Esophagus mucosa (tissue), 1 donor: ENCODE measurements around the gene ASTN2. TPM values are rescaled to one million over a fixed set of nuclear protein-coding genes. Genes with fewer than 3 reads are reported as not detected.

ENCODE experiments used
- ATAC-seq: fragments of 200-7000 bp; cut with Tn5 transposase; one replicate; pipeline ENCODE4 v1.9.1; 2020
- total RNA-seq: library from RNA; stranded (reverse); gene quantifications from one replicate; pipeline ENCODE4 v1.2.4, GENCODE V29; 2023
- donor health status: DM: yes; HTN: yes; CAD: no.

Gene ASTN2, protein sequence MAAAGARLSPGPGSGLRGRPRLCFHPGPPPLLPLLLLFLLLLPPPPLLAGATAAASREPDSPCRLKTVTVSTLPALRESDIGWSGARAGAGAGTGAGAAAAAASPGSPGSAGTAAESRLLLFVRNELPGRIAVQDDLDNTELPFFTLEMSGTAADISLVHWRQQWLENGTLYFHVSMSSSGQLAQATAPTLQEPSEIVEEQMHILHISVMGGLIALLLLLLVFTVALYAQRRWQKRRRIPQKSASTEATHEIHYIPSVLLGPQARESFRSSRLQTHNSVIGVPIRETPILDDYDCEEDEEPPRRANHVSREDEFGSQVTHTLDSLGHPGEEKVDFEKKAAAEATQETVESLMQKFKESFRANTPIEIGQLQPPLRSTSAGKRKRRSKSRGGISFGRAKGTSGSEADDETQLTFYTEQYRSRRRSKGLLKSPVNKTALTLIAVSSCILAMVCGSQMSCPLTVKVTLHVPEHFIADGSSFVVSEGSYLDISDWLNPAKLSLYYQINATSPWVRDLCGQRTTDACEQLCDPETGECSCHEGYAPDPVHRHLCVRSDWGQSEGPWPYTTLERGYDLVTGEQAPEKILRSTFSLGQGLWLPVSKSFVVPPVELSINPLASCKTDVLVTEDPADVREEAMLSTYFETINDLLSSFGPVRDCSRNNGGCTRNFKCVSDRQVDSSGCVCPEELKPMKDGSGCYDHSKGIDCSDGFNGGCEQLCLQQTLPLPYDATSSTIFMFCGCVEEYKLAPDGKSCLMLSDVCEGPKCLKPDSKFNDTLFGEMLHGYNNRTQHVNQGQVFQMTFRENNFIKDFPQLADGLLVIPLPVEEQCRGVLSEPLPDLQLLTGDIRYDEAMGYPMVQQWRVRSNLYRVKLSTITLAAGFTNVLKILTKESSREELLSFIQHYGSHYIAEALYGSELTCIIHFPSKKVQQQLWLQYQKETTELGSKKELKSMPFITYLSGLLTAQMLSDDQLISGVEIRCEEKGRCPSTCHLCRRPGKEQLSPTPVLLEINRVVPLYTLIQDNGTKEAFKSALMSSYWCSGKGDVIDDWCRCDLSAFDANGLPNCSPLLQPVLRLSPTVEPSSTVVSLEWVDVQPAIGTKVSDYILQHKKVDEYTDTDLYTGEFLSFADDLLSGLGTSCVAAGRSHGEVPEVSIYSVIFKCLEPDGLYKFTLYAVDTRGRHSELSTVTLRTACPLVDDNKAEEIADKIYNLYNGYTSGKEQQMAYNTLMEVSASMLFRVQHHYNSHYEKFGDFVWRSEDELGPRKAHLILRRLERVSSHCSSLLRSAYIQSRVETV (N-terminal part only)
- 1.00 TPM for total RNA-seq

DNA sequence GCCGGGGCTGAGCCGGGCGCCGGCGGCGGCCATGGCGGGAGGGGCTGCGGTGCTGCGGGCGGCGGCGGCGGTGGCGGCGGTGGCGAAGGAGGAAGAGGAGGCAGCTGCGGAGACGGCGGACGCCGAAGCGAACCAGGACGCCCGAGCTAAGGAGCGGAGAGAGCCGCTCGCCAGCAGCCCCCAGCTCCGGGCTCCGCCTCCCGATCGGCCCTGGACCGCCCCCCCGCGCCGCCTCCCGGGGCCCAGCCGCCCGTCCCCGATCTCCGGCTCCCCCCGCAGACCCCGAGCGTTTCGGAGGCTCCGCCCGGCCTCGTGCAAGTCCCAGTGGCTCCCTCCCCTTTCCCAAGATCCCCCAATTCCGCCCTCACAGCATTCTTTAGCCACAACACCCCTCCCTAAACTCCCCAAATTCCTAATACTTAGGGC, at the start of gene ASTN2:
Gene ASTN2 (minus strand): TSS at position 152 of the 426 bp plus-strand sequence. CDS start 119 bp downstream, at position 33.
- no peak for ATAC-seq

GRCh38 chr9:117462861-117463260, 48.0 kb upstream of the ASTN2 start:
- no peak for ATAC-seq

DNA sequence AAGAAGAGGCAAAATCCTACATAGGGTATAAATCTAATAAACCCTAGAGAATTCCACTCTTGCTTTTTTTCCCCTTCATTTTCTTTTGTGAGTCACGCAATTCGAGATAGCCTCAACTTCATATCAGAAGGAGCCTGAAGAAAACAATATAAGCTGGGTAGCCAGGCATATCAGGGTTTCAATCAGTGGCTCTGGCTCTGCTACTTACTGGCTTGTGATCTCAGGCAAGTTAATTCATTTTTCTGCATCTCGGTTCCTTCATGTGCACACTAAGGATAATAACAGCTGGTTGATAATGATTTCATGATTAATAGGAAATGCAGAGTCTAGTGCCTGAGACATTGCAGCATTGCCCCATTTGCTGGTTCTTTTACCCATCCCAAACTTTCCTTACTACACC, 46.5 kb upstream of the ASTN2 start:
- no peak for ATAC-seq

- no peak for ATAC-seq
Measured at GRCh38 chr9:117460743-117461142, 45.9 kb upstream of the ASTN2 start.

- no peak for ATAC-seq
Measured at GRCh38 chr9:117459913-117460312, 45.1 kb upstream of the ASTN2 start.

DNA sequence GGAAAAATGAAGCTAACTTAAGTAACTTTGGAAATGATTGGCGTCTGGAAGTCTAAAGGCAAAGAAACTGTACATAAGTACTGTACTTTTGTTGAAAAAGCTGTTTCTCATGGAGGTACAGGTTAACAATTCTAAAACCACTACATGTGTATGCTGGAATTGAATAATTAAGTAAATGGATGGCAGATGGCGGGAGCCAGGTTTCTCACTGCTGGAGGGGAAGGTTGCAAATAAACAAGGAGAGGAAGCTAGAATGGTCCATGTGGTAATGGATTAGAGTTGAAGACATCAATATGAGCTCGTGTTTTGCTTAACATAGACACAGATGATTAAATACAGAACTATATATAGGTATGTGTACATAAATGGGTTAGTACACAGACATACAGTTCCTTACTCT, 43.2 kb upstream of the ASTN2 start:
- no peak for ATAC-seq

GRCh38 chr9:117454711-117455110, 39.9 kb upstream of the ASTN2 start:
- ATAC-seq: no peak

GRCh38 chr9:117453737-117454136, 38.9 kb upstream of the ASTN2 start:
- ATAC-seq: no peak

- ATAC-seq: no peak
Measured at GRCh38 chr9:117451311-117451710, 36.5 kb upstream of the ASTN2 start.

DNA sequence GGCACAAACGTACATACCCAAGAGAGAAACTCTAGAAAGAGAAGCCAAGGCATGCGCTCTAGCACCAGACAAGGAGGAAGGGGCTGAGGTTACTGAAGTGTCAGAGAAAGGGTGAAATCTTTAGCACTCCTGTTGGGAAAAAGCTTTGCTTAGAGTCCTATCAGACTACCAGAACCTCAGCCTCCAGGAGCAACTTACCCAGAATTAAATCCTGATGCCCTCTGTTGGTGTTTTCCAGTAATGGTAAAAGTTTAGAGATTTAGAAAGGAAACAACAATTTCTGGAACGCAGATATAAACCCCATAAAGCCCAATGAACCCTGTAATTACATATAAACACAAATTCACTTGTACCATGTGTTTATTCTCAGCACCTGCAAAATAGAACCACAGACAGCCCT, 33.2 kb upstream of the ASTN2 start:
- no peak for ATAC-seq

DNA sequence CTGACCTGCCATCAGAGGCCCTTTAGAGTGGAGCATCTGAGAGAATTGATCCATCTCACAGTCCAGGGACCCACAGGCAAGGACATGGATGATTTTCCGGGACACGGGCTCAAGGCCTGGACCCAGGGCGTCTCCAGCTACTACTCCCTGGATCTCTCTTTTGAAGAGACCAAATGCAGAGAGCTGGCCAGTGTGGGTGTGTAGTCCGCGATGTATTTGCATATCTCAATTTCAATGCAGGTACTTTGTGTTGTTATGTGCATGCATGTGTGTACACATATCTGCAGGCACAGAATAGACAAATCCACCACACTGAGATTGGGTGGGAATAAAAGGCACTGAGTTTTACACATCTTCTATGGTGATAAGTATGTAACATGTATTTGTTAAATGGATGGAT, 30.8 kb upstream of the ASTN2 start:
- no peak for ATAC-seq

DNA sequence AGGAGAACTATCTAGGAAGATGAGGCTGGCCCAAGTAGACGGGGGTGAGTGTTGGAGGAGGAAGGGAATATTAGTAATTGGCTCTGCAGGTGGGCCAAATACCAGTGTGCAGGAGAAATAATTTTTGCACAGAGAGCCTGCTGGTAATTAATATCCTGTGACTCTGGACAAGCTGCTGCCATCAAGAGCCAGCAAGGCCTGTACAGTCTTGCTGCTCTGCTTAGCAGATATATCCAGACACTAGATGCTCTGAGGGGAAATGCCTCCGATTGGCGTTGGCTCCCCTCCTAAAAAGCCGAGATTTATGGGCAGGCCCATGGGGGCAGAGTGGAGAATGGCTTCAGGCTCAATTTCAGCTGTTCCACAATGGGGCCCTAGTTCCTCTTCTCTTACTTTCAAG, 29.6 kb upstream of the ASTN2 start:
- no peak for ATAC-seq

GRCh38 chr9:117437283-117437682, 22.4 kb upstream of the ASTN2 start:
- ATAC-seq: no peak

GRCh38 chr9:117435630-117436261, 20.9 kb upstream of the ASTN2 start:
- ATAC-seq: no peak

DNA sequence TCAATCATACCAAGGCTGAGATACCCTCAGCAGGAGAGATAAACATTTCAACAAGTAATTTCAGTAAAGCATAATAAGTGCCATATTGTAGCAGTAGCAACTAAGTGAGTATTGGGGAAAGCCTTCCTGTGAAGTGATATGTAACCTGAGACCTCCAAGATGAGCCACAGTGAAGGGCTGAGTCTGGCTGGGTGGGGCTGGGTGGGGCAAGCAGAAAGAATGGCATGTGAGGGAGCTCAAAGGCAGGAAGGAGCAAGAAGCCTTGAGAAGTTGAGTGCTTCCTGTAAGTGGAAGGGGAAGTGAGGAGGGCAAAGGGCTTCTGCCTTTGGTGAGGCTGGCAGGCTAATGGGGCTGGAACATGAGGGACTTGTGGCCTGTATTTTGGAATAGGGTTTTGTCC, 19.7 kb upstream of the ASTN2 start:
- ATAC-seq: no peak

GRCh38 chr9:117430813-117431212, 16.0 kb upstream of the ASTN2 start:
- ATAC-seq: no peak

- ATAC-seq: no peak
Measured at GRCh38 chr9:117427357-117427913, 12.6 kb upstream of the ASTN2 start.

DNA sequence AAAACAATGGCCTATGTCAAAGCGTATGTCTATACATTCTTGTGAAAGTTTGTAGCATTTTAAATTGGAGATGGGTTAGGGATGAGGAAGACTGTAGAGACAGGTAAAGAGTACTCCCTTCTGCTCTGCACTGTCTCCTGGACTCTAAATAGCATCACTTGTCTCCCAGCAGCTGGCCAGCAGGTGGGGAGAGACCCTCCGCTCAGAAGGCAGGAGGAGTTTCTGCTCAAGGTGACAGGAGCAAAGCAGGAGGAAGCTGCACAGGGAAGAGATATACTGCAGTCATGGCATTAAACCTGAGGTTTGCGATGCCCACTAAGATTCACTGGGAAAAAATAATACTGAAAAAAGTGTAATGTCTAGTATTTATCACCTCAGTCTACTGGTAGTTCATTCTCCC, 10.7 kb upstream of the ASTN2 start:
- ATAC-seq: no peak

DNA sequence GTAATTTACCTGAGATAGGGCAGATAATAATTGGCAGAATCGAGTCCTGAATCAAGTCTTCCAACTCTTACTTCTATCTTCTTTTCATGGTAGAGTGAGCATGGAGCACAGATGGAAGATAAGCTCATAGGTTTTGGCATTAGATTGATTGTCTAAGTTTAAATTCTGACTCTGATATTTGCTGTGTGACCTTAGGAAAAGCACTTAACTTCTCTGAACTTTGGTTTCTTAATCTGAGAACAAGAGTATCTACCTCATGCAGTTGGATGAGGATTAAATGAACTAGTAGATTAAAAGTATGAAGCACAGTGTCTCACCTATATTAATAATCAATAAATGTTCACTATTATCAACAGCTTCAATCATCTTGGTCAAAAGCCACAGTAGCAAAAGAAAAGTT, 9.4 kb upstream of the ASTN2 start:
- ATAC-seq: no peak

DNA sequence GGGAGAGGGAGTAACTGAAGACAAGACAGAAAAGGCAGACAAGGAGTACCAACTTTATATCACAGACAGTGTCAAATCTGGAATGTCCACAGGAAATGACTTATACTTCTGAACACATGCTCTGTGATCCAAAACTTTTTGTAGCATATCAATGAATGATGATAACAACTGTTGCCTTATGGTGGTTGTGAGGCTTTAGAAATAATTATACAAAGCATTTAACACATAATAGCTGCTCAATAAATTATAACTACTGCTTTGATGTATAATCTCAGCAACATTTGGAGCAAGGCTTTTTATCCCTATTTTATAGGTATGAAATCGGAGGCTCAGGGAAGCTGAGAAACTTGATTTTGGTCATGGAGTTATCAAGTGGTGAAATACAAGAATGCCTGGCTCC, 3.3 kb upstream of the ASTN2 start:
- ATAC-seq: no peak

DNA sequence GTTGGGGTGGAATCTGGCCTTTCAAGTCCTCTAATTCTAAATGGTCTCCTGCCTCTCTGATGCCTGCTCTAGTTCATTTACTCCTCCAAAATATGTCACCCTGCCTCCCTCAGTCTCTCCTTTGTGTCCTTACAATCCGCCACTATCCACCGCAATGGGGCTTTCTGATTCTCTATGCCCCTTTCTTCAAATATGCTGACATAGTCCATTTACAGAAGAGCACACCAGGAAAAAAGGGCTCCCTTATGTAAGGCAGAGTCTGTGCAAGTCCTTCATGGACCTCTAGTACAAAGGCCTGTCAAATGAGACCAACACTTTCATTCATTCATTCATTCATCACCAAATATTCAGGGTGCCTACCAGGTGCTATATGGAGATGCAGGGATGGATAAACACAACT, 2.0 kb upstream of the ASTN2 start:
- no peak for ATAC-seq

DNA sequence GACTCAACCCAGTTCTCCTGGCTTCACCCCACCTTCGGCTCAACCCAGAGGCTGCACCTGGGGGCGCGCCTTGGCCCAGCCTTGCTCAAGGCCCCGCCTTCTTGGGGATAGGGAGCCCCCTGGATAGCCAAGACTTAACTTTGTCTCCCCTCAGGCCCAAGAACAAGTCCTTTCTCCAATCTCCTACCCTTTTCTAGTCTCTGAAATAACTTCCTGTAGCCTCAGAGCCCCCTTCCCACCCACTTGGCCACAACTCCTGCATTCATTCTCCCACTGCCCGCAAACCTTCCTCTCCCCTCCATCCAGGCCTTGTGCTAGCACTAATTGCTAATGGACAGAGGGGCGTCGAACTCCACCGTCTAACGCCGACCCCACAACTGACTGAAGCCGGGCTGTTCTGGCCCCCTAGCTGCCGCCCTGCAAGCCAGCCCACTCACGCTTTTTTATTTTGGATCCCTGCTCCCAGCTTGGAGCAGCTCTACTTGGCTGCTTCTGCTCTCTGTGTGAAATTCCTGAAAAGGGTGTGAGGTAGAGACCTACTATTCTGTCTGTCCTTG, 579 bp upstream of the ASTN2 start:
- no peak for ATAC-seq
